H1 (cell line): Measurements from ENCODE around the gene MCCC1. TPM values are rescaled to one million over a fixed set of nuclear protein-coding genes. Genes with fewer than 3 reads are reported as not detected.

Experiments
- CTCF ChIA-PET: fragments of 300-600 bp; sonication (Branson Sonifier 250); formaldehyde crosslinking; loops from one replicate; lab custom pipeline; 2021; ENCODE audit not compliant: partially characterized antibody; lab: Charles Lee
- POLR2A ChIA-PET: fragments of 300-600 bp; sonication (Branson Sonifier 250); formaldehyde crosslinking; loops from one replicate; lab custom pipeline; 2021; ENCODE audit warnings: inconsistent platforms; ENCODE audit not compliant: partially characterized antibody; lab: Charles Lee
- DNase-seq, 2 experiments: peaks; one replicate each; pipeline versions ENCODE4 v3.0.0 to v3.0.0-alpha.2; 2010 to 2022; ENCODE audit warnings: low spot score in 2 of 2, low read depth in 1 of 2, mixed read lengths in 1 of 2
- FAIRE-seq: peaks from 2 replicates; lab custom pipeline; 2011; peaks lifted over from hg19 to GRCh38; lab: Jason Lieb, UNC
- H2AFZ ChIP-seq: 2 replicates; pipeline ENCODE4 v1.8.1; 2012; ENCODE audit warnings: low read length, inconsistent platforms
- H2AK5ac ChIP-seq: 2 replicates; pipeline ENCODE4 v1.6.1; 2013; ENCODE audit warnings: low read depth, low read length
- H2BK120ac ChIP-seq: replicated peaks from 2 replicates; pipeline ENCODE3; 2013; ENCODE audit warnings: low read depth, low read length, inconsistent platforms
- H2BK12ac ChIP-seq: 2 replicates; pipeline ENCODE4 v1.6.1; 2013; ENCODE audit warnings: low read depth, low read length
- H2BK15ac ChIP-seq: 2 replicates; pipeline ENCODE4 v1.6.1; 2013; ENCODE audit warnings: low read length
- H2BK20ac ChIP-seq: 2 replicates; pipeline ENCODE4 v1.6.1; 2013; ENCODE audit warnings: low read length
- H2BK5ac ChIP-seq: 2 replicates; pipeline ENCODE4 v1.6.1; 2013; ENCODE audit warnings: low read depth, low read length
- H3K14ac ChIP-seq: 2 replicates; pipeline ENCODE4 v1.6.1; 2013; ENCODE audit warnings: inconsistent platforms; ENCODE audit not compliant: insufficient read length
- H3K18ac ChIP-seq: 2 replicates; pipeline ENCODE4 v1.6.1; 2013; ENCODE audit warnings: low read length; ENCODE audit errors: extremely low read depth
- H3K23ac ChIP-seq: 2 replicates; pipeline ENCODE4 v1.6.1; 2013; ENCODE audit warnings: inconsistent platforms; ENCODE audit not compliant: insufficient read length
- H3K23me2 ChIP-seq: 2 replicates; pipeline ENCODE4 v1.6.1; 2013; ENCODE audit warnings: low read depth, low read length
- H3K27ac ChIP-seq: 2 replicates; pipeline ENCODE4 v1.6.1; 2011; ENCODE audit warnings: low read depth, low read length, inconsistent platforms
- H3K27me3 ChIP-seq, 4 experiments: replicated peaks in 1 of 4; 1 replicate in 1 of 4; 2 replicates in 3 of 4; pipeline versions ENCODE4 v1.6.1 to v1.8.1; 2011 to 2013; ENCODE audit warnings: low read length in 3 of 4, mild to moderate bottlenecking in 3 of 4, inconsistent platforms in 2 of 4, mixed read lengths in 2 of 4, moderate library complexity in 1 of 4; ENCODE audit not compliant: control insufficient read depth in 3 of 4, insufficient read depth in 3 of 4; ENCODE audit errors: extremely low read depth in 1 of 4
- H3K36me3 ChIP-seq, 4 experiments: 2 replicates each; pipeline versions ENCODE4 v1.6.1 to v1.8.1; 2011 to 2013; ENCODE audit warnings: mild to moderate bottlenecking in 4 of 4, low read length in 3 of 4, moderate library complexity in 2 of 4, control low read depth in 1 of 4, inconsistent platforms in 1 of 4; ENCODE audit not compliant: insufficient read depth in 4 of 4, control insufficient read depth in 2 of 4
- H3K4ac ChIP-seq: replicated peaks from 2 replicates; pipeline ENCODE3; 2013; ENCODE audit warnings: low read length, low read depth, mixed read lengths, inconsistent platforms; ENCODE audit not compliant: insufficient read length
- H3K4me1 ChIP-seq, 4 experiments: replicated peaks in 1 of 4; 1 replicate in 1 of 4; 2 replicates in 3 of 4; pipeline versions ENCODE4 v1.6.1 to v1.8.1; 2011 to 2013; ENCODE audit warnings: low read length in 3 of 4, inconsistent platforms in 2 of 4, mixed read lengths in 1 of 4; ENCODE audit not compliant: insufficient read depth in 4 of 4, control insufficient read depth in 3 of 4
- H3K4me2 ChIP-seq, 2 experiments: 2 replicates each; pipeline versions ENCODE4 v1.6.1 to v1.8.1; 2011 to 2013; ENCODE audit warnings: low read depth in 2 of 2, low read length in 2 of 2, control low read depth in 1 of 2, inconsistent platforms in 1 of 2, mild to moderate bottlenecking in 1 of 2; ENCODE audit not compliant: insufficient read depth in 1 of 2
- H3K4me3 ChIP-seq, 4 experiments: fragments of 200-600, 300-600 bp in 1 of 4; sonication (generic), shearing (Covaris generic), sonication (Bioruptor Twin) in 1 of 4; 2 replicates each; pipeline versions ENCODE4 v1.5.1 to v1.8.1; 2011 to 2016; ENCODE audit warnings: low read length in 4 of 4, low read depth in 3 of 4, control low read depth in 2 of 4, inconsistent platforms in 2 of 4, mild to moderate bottlenecking in 2 of 4, mixed read lengths in 1 of 4, moderate library complexity in 1 of 4; ENCODE audit not compliant: insufficient read depth in 2 of 4; ENCODE audit errors: extremely low read depth in 1 of 4
- H3K56ac ChIP-seq: replicated peaks from 2 replicates; pipeline ENCODE3; 2013; ENCODE audit warnings: low read depth, mild to moderate bottlenecking, mixed read lengths, low read length, inconsistent platforms; ENCODE audit not compliant: insufficient read length
- H3K79me1 ChIP-seq: 2 replicates; pipeline ENCODE4 v1.6.1; 2013; ENCODE audit warnings: low read depth, low read length, control low read depth
- H3K79me2 ChIP-seq, 2 experiments: 2 replicates each; pipeline versions ENCODE4 v1.6.1 to v1.8.1; 2012 to 2013; ENCODE audit warnings: low read length in 2 of 2, mild to moderate bottlenecking in 2 of 2, inconsistent platforms in 1 of 2; ENCODE audit not compliant: insufficient read depth in 2 of 2, control insufficient read depth in 1 of 2
- H3K9ac ChIP-seq, 4 experiments: replicated peaks in 1 of 4; 1 replicate in 1 of 4; 2 replicates in 3 of 4; pipeline versions ENCODE4 v1.6.1 to v1.8.1; 2011 to 2013; ENCODE audit warnings: low read depth in 3 of 4, low read length in 3 of 4, control low read depth in 2 of 4, mild to moderate bottlenecking in 2 of 4, moderate library complexity in 2 of 4, inconsistent platforms in 1 of 4; ENCODE audit errors: extremely low read depth in 1 of 4
- H3K9me3 ChIP-seq, 2 experiments: 2 replicates each; pipeline versions ENCODE4 v1.6.1 to v1.8.1; 2012 to 2013; ENCODE audit warnings: mild to moderate bottlenecking in 2 of 2, moderate library complexity in 2 of 2, control low read depth in 1 of 2, inconsistent platforms in 1 of 2, low read depth in 1 of 2, low read length in 1 of 2, mixed read lengths in 1 of 2; ENCODE audit not compliant: insufficient read depth in 2 of 2
- H4K20me1 ChIP-seq, 2 experiments: replicated peaks in 1 of 2; 2 replicates each; pipeline versions ENCODE3 to v1.8.1; 2011 to 2013; ENCODE audit warnings: inconsistent platforms in 2 of 2, low read length in 2 of 2, mild to moderate bottlenecking in 1 of 2; ENCODE audit not compliant: insufficient read depth in 2 of 2, control insufficient read depth in 1 of 2
- H4K5ac ChIP-seq: 2 replicates; pipeline ENCODE4 v1.6.1; 2013; ENCODE audit warnings: low read length, low read depth, mixed read lengths, inconsistent platforms; ENCODE audit not compliant: insufficient read length
- H4K8ac ChIP-seq: 2 replicates; pipeline ENCODE4 v1.8.0; 2013; ENCODE audit warnings: mild to moderate bottlenecking, moderate library complexity, low read length, inconsistent platforms; ENCODE audit not compliant: insufficient read depth; ENCODE audit errors: extremely low read depth
- H4K91ac ChIP-seq: replicated peaks from 2 replicates; pipeline ENCODE3; 2013; ENCODE audit warnings: low read length, mixed read lengths, inconsistent platforms; ENCODE audit not compliant: insufficient read length
- JUN ChIP-seq: IDR thresholded peaks from 2 replicates; pipeline ENCODE4 v1.6.1; 2011; ENCODE audit warnings: low read depth, mild to moderate bottlenecking, improper control_type of control experiment, low read length
- TBP ChIP-seq: IDR thresholded peaks from 2 replicates; pipeline ENCODE4 v1.6.1; 2011; ENCODE audit warnings: low read depth, low read length, improper control_type of control experiment
- WGBS, 2 experiments: shearing (Covaris generic) in 1 of 2; methylation state at CpG; one replicate each; pipeline versions ENCODE4 v1.1.6 to v1.1.7; 2013 to 2015; ENCODE audit warnings: low lambda C conversion rate in 2 of 2, mixed read lengths in 2 of 2, inconsistent platforms in 1 of 2, low coverage in 1 of 2, missing lambda C conversion rate in 1 of 2; ENCODE audit not compliant: insufficient replicate concordance in 2 of 2, insufficient coverage in 1 of 2, insufficient read length in 1 of 2; ENCODE audit errors: extremely low coverage in 1 of 2, missing lambda C conversion rate in 1 of 2; 5-methylcytosine and 5-hydroxymethylcytosine counted together
- polyA plus RNA-seq, 7 experiments: library from polyadenylated mRNA; depleted of rRNA in 3 of 7; stranded (reverse) in 5 of 7; unstranded in 2 of 7; fragments of >200 nt in 5 of 7; fragments of 200-250 nt in 2 of 7; gene quantifications; 1 replicate in 5 of 7; 2 replicates in 1 of 7; 4 replicates in 1 of 7; pipeline versions ENCODE4 v1.2.1 to v1.2.3, GENCODE V29; 2011 to 2013; ENCODE audit warnings: missing spikeins in 2 of 7, mixed read lengths in 2 of 7
- total RNA-seq: library from RNA; stranded (reverse); fragmentation: NEBNext Ultra II Directional; extraction: Animal tissue kit (Norgen Biotek cat#: 25700); gene quantifications from 2 replicates; pipeline ENCODE4 v1.2.1, GENCODE V29; 2021
- TF ChIP-seq, protein P1 (sequence below): IDR thresholded peaks from 2 replicates; pipeline ENCODE4 v1.6.1; 2011; ENCODE audit warnings: low read length, improper control_type of control experiment

The MCCC1 gene
- total and polyA plus RNA-seq, 2 of the 8 experiments (the other 6 are each of a cell fraction or from before 2014, with no cell fraction given): 10.8 to 21.5 TPM

GRCh38 chr3:183013074-183013473, 86.2 kb downstream of the MCCC1 start:
- no peaks in the 10 kb centered on the region for H3K27me3 ChIP-seq
- H3K4me2 ChIP-seq: no peak overlapping the region
- no peak overlapping the region for H3K27ac ChIP-seq
- H3K36me3 ChIP-seq: peaks cover 0 to 18% (median 6%) of the 10 kb centered on the region in 4 experiments; a peak in 3 of 8 replicates
- H2BK12ac ChIP-seq: no peak overlapping the region
- H3K9me3 ChIP-seq: no peaks in the 10 kb centered on the region
- 87% methylated on average over 5 of the region's 5 CpGs; no CpG with 5 or more reads in 1 of the 2 experiments for WGBS, 2 experiments
- ChIA-PET POLR2A (interaction anchor here (0.7 to 1.3 kb wide), 3 partner anchors 12 to 32 kb away, joined by 3 to 5 read pairs (median 3); no protein-coding TSS in a partner anchor), CTCF (interaction anchor here (0.6 to 0.9 kb wide), 3 partner anchors 23 to 71 kb away, joined by 3 read pairs; no protein-coding TSS in a partner anchor)
- H4K91ac ChIP-seq: no peak overlapping the region
- H3K14ac ChIP-seq: no peak overlapping the region
- no peak for DNase-seq
- no peaks in the 10 kb centered on the region for H3K79me1 ChIP-seq
- H3K23ac ChIP-seq: no peak overlapping the region
- no peak overlapping the region for H4K8ac ChIP-seq
- H2BK120ac ChIP-seq: no peak overlapping the region
- no peak overlapping the region for H2AFZ ChIP-seq
- no peaks in the 10 kb centered on the region for H3K23me2 ChIP-seq
- H3K18ac ChIP-seq: no peak overlapping the region
- no peak overlapping the region for H2BK20ac ChIP-seq
- H2AK5ac ChIP-seq: no peak overlapping the region
- no peak overlapping the region for H3K4me3 ChIP-seq
- peaks cover 0 to 3% (median 0%) of the 10 kb centered on the region in 4 experiments; a peak in 2 of 7 replicates for H3K4me1 ChIP-seq
- no peak overlapping the region for H3K9ac ChIP-seq
- H2BK5ac ChIP-seq: no peak overlapping the region
- no peak overlapping the region for H3K56ac ChIP-seq
- no peak for FAIRE-seq
- H3K4ac ChIP-seq: no peak overlapping the region
- H2BK15ac ChIP-seq: no peak overlapping the region
- no peaks in the 10 kb centered on the region for H3K79me2 ChIP-seq
- peaks cover 0 to 3% of the 10 kb centered on the region in 2 experiments for H4K20me1 ChIP-seq
- no peak overlapping the region for H4K5ac ChIP-seq
- no peak for TF ChIP-seq TBP
- TF ChIP-seq, protein P1, sequence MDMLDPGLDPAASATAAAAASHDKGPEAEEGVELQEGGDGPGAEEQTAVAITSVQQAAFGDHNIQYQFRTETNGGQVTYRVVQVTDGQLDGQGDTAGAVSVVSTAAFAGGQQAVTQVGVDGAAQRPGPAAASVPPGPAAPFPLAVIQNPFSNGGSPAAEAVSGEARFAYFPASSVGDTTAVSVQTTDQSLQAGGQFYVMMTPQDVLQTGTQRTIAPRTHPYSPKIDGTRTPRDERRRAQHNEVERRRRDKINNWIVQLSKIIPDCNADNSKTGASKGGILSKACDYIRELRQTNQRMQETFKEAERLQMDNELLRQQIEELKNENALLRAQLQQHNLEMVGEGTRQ: no peak
- TF ChIP-seq JUN: no peak
